Measurements from ENCODE around the gene HDDC2. TPM values are rescaled to one million over a fixed set of nuclear protein-coding genes. Genes with fewer than 3 reads are reported as not detected.

HDDC2 gene
- total and polyA plus RNA-seq, 2 experiments from 2014 or later: 69.5 to 131 TPM

DNA sequence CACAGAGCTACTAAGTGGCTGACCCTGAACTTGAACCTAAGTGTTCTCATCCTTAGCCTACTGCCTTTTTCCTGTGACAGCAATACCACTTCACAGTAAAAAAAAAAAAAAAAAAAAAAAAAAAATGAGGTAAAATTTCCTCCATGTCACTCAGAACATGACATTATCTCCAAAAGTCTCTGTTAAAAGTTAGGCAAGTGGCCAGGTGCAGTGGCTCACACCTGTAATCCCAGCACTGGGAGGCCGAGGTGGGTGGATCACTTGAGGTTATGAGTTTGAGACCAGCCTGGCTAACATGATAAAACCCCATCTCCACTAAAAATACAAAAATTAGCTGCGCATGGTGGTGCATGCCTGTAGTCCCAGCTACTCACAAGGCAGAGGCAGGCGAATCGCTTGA, 11.2 kb upstream of the HDDC2 start:
- Mint-ChIP-seq H3K4me3 (no peak overlapping the region), H3K36me3 (ENCODE audit: low read depth) (no peaks in the 10 kb centered on the region), H3K4me1 (peaks cover 10% of the 10 kb centered on the region), H3K27me3 (ENCODE audit: insufficient read depth, low read depth, poor library complexity) (peaks cover 1% of the 10 kb centered on the region), H3K27ac (no peak overlapping the region), H3K9me3 (no peaks in the 10 kb centered on the region)
- no peak overlapping the region for H3K27ac ChIP-seq (ENCODE audit: low read depth)
- H3K36me3 ChIP-seq (ENCODE audit: insufficient read depth): no peaks in the 10 kb centered on the region
- no peak overlapping the region for H2AFZ ChIP-seq
- no peaks in the 10 kb centered on the region for H3F3A ChIP-seq (replicated peaks; ENCODE audit: low read depth)
- H3K4me2 ChIP-seq: no peak overlapping the region
- TF ChIP-seq EZH2phosphoT487 (IDR thresholded peaks at IDR 0.05; ENCODE audit: unreplicated experiment): no peak
- no peak for TF ChIP-seq STAT1 (IDR thresholded peaks at IDR 0.05; ENCODE audit: unreplicated experiment)
- no peak for TF ChIP-seq CREB1 (CRISPR knock-in tag; IDR thresholded peaks at IDR 0.05; ENCODE audit: low read depth)
- TF ChIP-seq, protein P1, sequence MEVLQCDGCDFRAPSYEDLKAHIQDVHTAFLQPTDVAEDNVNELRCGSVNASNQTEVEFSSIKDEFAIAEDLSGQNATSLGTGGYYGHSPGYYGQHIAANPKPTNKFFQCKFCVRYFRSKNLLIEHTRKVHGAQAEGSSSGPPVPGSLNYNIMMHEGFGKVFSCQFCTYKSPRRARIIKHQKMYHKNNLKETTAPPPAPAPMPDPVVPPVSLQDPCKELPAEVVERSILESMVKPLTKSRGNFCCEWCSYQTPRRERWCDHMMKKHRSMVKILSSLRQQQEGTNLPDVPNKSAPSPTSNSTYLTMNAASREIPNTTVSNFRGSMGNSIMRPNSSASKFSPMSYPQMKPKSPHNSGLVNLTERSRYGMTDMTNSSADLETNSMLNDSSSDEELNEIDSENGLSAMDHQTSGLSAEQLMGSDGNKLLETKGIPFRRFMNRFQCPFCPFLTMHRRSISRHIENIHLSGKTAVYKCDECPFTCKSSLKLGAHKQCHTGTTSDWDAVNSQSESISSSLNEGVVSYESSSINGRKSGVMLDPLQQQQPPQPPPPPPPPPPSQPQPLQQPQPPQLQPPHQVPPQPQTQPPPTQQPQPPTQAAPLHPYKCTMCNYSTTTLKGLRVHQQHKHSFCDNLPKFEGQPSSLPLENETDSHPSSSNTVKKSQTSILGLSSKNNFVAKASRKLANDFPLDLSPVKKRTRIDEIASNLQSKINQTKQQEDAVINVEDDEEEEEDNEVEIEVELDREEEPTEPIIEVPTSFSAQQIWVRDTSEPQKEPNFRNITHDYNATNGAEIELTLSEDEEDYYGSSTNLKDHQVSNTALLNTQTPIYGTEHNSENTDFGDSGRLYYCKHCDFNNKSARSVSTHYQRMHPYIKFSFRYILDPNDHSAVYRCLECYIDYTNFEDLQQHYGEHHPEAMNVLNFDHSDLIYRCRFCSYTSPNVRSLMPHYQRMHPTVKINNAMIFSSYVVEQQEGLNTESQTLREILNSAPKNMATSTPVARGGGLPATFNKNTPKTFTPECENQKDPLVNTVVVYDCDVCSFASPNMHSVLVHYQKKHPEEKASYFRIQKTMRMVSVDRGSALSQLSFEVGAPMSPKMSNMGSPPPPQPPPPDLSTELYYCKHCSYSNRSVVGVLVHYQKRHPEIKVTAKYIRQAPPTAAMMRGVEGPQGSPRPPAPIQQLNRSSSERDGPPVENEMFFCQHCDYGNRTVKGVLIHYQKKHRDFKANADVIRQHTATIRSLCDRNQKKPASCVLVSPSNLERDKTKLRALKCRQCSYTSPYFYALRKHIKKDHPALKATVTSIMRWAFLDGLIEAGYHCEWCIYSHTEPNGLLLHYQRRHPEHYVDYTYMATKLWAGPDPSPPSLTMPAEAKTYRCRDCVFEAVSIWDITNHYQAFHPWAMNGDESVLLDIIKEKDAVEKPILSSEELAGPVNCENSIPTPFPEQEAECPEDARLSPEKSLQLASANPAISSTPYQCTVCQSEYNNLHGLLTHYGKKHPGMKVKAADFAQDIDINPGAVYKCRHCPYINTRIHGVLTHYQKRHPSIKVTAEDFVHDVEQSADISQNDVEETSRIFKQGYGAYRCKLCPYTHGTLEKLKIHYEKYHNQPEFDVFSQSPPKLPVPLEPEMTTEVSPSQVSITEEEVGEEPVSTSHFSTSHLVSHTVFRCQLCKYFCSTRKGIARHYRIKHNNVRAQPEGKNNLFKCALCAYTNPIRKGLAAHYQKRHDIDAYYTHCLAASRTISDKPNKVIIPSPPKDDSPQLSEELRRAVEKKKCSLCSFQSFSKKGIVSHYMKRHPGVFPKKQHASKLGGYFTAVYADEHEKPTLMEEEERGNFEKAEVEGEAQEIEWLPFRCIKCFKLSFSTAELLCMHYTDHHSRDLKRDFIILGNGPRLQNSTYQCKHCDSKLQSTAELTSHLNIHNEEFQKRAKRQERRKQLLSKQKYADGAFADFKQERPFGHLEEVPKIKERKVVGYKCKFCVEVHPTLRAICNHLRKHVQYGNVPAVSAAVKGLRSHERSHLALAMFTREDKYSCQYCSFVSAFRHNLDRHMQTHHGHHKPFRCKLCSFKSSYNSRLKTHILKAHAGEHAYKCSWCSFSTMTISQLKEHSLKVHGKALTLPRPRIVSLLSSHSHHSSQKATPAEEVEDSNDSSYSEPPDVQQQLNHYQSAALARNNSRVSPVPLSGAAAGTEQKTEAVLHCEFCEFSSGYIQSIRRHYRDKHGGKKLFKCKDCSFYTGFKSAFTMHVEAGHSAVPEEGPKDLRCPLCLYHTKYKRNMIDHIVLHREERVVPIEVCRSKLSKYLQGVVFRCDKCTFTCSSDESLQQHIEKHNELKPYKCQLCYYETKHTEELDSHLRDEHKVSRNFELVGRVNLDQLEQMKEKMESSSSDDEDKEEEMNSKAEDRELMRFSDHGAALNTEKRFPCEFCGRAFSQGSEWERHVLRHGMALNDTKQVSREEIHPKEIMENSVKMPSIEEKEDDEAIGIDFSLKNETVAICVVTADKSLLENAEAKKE (CRISPR knock-in tag; IDR thresholded peaks at IDR 0.05): no peak
- no peak for TF ChIP-seq ZNF331 (CRISPR knock-in tag; IDR thresholded peaks at IDR 0.05; ENCODE audit: low read depth)
- TF ChIP-seq, protein P2, sequence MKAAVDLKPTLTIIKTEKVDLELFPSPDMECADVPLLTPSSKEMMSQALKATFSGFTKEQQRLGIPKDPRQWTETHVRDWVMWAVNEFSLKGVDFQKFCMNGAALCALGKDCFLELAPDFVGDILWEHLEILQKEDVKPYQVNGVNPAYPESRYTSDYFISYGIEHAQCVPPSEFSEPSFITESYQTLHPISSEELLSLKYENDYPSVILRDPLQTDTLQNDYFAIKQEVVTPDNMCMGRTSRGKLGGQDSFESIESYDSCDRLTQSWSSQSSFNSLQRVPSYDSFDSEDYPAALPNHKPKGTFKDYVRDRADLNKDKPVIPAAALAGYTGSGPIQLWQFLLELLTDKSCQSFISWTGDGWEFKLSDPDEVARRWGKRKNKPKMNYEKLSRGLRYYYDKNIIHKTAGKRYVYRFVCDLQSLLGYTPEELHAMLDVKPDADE (IDR thresholded peaks at IDR 0.05): no peak
- TF ChIP-seq, protein P3, sequence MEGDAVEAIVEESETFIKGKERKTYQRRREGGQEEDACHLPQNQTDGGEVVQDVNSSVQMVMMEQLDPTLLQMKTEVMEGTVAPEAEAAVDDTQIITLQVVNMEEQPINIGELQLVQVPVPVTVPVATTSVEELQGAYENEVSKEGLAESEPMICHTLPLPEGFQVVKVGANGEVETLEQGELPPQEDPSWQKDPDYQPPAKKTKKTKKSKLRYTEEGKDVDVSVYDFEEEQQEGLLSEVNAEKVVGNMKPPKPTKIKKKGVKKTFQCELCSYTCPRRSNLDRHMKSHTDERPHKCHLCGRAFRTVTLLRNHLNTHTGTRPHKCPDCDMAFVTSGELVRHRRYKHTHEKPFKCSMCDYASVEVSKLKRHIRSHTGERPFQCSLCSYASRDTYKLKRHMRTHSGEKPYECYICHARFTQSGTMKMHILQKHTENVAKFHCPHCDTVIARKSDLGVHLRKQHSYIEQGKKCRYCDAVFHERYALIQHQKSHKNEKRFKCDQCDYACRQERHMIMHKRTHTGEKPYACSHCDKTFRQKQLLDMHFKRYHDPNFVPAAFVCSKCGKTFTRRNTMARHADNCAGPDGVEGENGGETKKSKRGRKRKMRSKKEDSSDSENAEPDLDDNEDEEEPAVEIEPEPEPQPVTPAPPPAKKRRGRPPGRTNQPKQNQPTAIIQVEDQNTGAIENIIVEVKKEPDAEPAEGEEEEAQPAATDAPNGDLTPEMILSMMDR (conservative IDR thresholded peaks at IDR 0.05; ENCODE audit: low read depth in 2 of 2): no peak
- TF ChIP-seq EZH2 (IDR thresholded peaks at IDR 0.05; ENCODE audit: low read depth, unreplicated experiment): no peak
- TF ChIP-seq POLR2AphosphoS5 (IDR thresholded peaks at IDR 0.05; ENCODE audit: low read depth): no peak
- no peak for TF ChIP-seq JUNB (IDR thresholded peaks at IDR 0.05; ENCODE audit: unreplicated experiment)
- no peak for TF ChIP-seq ZNF114 (CRISPR knock-in tag; IDR thresholded peaks at IDR 0.05)
- TF ChIP-seq, protein P4, sequence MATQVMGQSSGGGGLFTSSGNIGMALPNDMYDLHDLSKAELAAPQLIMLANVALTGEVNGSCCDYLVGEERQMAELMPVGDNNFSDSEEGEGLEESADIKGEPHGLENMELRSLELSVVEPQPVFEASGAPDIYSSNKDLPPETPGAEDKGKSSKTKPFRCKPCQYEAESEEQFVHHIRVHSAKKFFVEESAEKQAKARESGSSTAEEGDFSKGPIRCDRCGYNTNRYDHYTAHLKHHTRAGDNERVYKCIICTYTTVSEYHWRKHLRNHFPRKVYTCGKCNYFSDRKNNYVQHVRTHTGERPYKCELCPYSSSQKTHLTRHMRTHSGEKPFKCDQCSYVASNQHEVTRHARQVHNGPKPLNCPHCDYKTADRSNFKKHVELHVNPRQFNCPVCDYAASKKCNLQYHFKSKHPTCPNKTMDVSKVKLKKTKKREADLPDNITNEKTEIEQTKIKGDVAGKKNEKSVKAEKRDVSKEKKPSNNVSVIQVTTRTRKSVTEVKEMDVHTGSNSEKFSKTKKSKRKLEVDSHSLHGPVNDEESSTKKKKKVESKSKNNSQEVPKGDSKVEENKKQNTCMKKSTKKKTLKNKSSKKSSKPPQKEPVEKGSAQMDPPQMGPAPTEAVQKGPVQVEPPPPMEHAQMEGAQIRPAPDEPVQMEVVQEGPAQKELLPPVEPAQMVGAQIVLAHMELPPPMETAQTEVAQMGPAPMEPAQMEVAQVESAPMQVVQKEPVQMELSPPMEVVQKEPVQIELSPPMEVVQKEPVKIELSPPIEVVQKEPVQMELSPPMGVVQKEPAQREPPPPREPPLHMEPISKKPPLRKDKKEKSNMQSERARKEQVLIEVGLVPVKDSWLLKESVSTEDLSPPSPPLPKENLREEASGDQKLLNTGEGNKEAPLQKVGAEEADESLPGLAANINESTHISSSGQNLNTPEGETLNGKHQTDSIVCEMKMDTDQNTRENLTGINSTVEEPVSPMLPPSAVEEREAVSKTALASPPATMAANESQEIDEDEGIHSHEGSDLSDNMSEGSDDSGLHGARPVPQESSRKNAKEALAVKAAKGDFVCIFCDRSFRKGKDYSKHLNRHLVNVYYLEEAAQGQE (IDR thresholded peaks at IDR 0.05; ENCODE audit: unreplicated experiment): no peak
- no peak for TF ChIP-seq NANOG (IDR thresholded peaks at IDR 0.05; ENCODE audit: borderline replicate concordance)
- H3K4me3 ChIP-seq: no peak overlapping the region
- DNase-seq (ENCODE audit: low spot score) (no peak), ATAC-seq (no peak)
- no peaks in the 10 kb centered on the region for H3K9me2 ChIP-seq (ENCODE audit: insufficient read depth)
- no peaks in the 10 kb centered on the region for H3K79me2 ChIP-seq (replicated peaks; ENCODE audit: insufficient read depth)
- no peaks in the 10 kb centered on the region for H4K20me1 ChIP-seq (replicated peaks; ENCODE audit: insufficient read depth)
- H3K27me3 ChIP-seq (ENCODE audit: insufficient read depth): no peaks in the 10 kb centered on the region
- peaks cover 6% of the 10 kb centered on the region; the same call in 1 of the 2 replicates for H3K4me1 ChIP-seq (ENCODE audit: insufficient read depth)
